HepG2 (cell line): ENCODE measurements around the gene NKPD1. TPM values are rescaled to one million over a fixed set of nuclear protein-coding genes. Genes with fewer than 3 reads are reported as not detected.
A peak's percentile ranks its signal among the peaks of the same experiment; 100 is the strongest.

Experiments used
- ETV5 ChIP-seq: IDR thresholded peaks from 2 replicates; pipeline ENCODE4 v1.6.1; 2018; ENCODE audit warnings: missing biosample characterization, missing genetic modification reagents, inconsistent platforms, borderline replicate concordance
- KDM2A ChIP-seq: sonication (generic); formaldehyde crosslinking; IDR thresholded peaks from 2 replicates; pipeline ENCODE4 v1.4.0; 2020; ENCODE audit warnings: low read depth, missing genetic modification reagents, borderline replicate concordance
- KLF9 ChIP-seq: IDR thresholded peaks from 2 replicates; pipeline ENCODE4 v1.6.1; 2016; ENCODE audit warnings: low read depth
- PATZ1 ChIP-seq: sonication (generic); formaldehyde crosslinking; IDR thresholded peaks from 2 replicates; pipeline ENCODE4 v1.4.0; 2020; ENCODE audit warnings: missing genetic modification reagents
- SALL1 ChIP-seq: sonication (generic); formaldehyde crosslinking; IDR thresholded peaks from 2 replicates; pipeline ENCODE4 v1.8.0; 2022; ENCODE audit warnings: mild to moderate bottlenecking, missing genetic modification reagents
- SALL2 ChIP-seq: sonication (generic); formaldehyde crosslinking; IDR thresholded peaks from 2 replicates; pipeline ENCODE4 v1.8.1; 2023; ENCODE audit warnings: mild to moderate bottlenecking, missing genetic modification reagents, inconsistent platforms
- SRY ChIP-seq: sonication (generic); formaldehyde crosslinking; IDR thresholded peaks from 2 replicates; pipeline ENCODE4 v1.8.0; 2022; ENCODE audit warnings: mild to moderate bottlenecking, missing genetic modification reagents
- ZBTB3 ChIP-seq: sonication (generic); formaldehyde crosslinking; IDR thresholded peaks from 2 replicates; pipeline ENCODE4 v1.4.0; 2020; ENCODE audit warnings: low read depth, mild to moderate bottlenecking, moderate library complexity, missing genetic modification reagents, borderline replicate concordance
- ZNF260 ChIP-seq: sonication (generic); formaldehyde crosslinking; IDR thresholded peaks from 2 replicates; pipeline ENCODE4 v1.4.0; 2020; ENCODE audit warnings: missing genetic modification reagents, low read depth, mild to moderate bottlenecking, borderline replicate concordance
- polyA plus RNA-seq, 8 experiments: library from polyadenylated mRNA; depleted of rRNA in 3 of 8; stranded (reverse) in 7 of 8; unstranded in 1 of 8; fragments of >200 nt; fragmentation: Illumina TruSeq in 4 of 8; extraction: Trizol in 4 of 8; gene quantifications; 2 replicates each; pipeline versions ENCODE4 v1.2.1 to v1.2.3, GENCODE V29; 2011 to 2016; ENCODE audit warnings: low read depth in 4 of 8, missing spikeins in 1 of 8, mixed read lengths in 1 of 8; ENCODE audit not compliant: insufficient read depth in 1 of 8
- total RNA-seq, 5 experiments: library from RNA; depleted of rRNA; stranded (reverse); fragments of >200 nt; fragmentation: Illumina TruSeq; extraction: Trizol; gene quantifications; 2 replicates each; pipeline ENCODE4 v1.2.3, GENCODE V29; 2016; ENCODE audit warnings: low read depth in 1 of 5
- TF ChIP-seq, protein P1 (sequence below): sonication (generic); formaldehyde crosslinking; IDR thresholded peaks from 2 replicates; pipeline ENCODE4 v1.9.0; 2022; ENCODE audit warnings: low read depth, missing genetic modification reagents
- TF ChIP-seq, protein P2 (sequence below): sonication (generic); formaldehyde crosslinking; IDR thresholded peaks from 2 replicates; pipeline ENCODE4 v1.5.1; 2020; ENCODE audit warnings: mild to moderate bottlenecking, missing genetic modification reagents, moderate library complexity
- TF ChIP-seq, protein P3 (sequence below): sonication (generic); formaldehyde crosslinking; IDR thresholded peaks from 2 replicates; pipeline ENCODE4 v1.9.0; 2021; ENCODE audit warnings: missing genetic modification reagents, mild to moderate bottlenecking, borderline replicate concordance
- TF ChIP-seq, protein P4 (sequence below): sonication (generic); formaldehyde crosslinking; IDR thresholded peaks from 2 replicates; pipeline ENCODE4 v1.4.0; 2020; ENCODE audit warnings: mild to moderate bottlenecking, missing genetic modification reagents, borderline replicate concordance

The NKPD1 gene
- total and polyA plus RNA-seq, 2 of the 13 experiments (the other 11 are each of a cell fraction or from before 2014, with no cell fraction given), result 0.03 TPM; not detected in 1

GRCh38 chr19:45150751-45151281 is 10.0 kb downstream of the NKPD1 start (continued):
- TF ChIP-seq, protein P1, sequence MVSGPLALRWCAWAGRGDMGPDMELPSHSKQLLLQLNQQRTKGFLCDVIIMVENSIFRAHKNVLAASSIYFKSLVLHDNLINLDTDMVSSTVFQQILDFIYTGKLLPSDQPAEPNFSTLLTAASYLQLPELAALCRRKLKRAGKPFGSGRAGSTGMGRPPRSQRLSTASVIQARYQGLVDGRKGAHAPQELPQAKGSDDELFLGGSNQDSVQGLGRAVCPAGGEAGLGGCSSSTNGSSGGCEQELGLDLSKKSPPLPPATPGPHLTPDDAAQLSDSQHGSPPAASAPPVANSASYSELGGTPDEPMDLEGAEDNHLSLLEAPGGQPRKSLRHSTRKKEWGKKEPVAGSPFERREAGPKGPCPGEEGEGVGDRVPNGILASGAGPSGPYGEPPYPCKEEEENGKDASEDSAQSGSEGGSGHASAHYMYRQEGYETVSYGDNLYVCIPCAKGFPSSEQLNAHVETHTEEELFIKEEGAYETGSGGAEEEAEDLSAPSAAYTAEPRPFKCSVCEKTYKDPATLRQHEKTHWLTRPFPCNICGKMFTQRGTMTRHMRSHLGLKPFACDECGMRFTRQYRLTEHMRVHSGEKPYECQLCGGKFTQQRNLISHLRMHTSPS, result no peak
- TF ChIP-seq KDM2A (CRISPR knock-in tag) (peak; percentile 57; the same call in 1 of the 2 replicates), SALL2 (CRISPR knock-in tag) (0 out of 2 replicates have a peak, but pooled peaks have one; percentile 3), ZNF260 (CRISPR knock-in tag) (no peak), KLF9 (CRISPR knock-in tag) (no peak), SRY (CRISPR knock-in tag) (no peak; the same call in 1 of the 2 replicates), ZBTB3 (no peak), PATZ1 (CRISPR knock-in tag) (peak; percentile 42; the same call in 1 of the 2 replicates), ETV5 (CRISPR knock-in tag) (no peak), SALL1 (CRISPR knock-in tag) (peak; percentile 40)
- TF ChIP-seq, protein P2, sequence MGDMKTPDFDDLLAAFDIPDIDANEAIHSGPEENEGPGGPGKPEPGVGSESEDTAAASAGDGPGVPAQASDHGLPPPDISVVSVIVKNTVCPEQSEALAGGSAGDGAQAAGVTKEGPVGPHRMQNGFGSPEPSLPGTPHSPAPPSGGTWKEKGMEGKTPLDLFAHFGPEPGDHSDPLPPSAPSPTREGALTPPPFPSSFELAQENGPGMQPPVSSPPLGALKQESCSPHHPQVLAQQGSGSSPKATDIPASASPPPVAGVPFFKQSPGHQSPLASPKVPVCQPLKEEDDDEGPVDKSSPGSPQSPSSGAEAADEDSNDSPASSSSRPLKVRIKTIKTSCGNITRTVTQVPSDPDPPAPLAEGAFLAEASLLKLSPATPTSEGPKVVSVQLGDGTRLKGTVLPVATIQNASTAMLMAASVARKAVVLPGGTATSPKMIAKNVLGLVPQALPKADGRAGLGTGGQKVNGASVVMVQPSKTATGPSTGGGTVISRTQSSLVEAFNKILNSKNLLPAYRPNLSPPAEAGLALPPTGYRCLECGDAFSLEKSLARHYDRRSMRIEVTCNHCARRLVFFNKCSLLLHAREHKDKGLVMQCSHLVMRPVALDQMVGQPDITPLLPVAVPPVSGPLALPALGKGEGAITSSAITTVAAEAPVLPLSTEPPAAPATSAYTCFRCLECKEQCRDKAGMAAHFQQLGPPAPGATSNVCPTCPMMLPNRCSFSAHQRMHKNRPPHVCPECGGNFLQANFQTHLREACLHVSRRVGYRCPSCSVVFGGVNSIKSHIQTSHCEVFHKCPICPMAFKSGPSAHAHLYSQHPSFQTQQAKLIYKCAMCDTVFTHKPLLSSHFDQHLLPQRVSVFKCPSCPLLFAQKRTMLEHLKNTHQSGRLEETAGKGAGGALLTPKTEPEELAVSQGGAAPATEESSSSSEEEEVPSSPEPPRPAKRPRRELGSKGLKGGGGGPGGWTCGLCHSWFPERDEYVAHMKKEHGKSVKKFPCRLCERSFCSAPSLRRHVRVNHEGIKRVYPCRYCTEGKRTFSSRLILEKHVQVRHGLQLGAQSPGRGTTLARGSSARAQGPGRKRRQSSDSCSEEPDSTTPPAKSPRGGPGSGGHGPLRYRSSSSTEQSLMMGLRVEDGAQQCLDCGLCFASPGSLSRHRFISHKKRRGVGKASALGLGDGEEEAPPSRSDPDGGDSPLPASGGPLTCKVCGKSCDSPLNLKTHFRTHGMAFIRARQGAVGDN (CRISPR knock-in tag), result peak; percentile 43
- TF ChIP-seq, protein P3, sequence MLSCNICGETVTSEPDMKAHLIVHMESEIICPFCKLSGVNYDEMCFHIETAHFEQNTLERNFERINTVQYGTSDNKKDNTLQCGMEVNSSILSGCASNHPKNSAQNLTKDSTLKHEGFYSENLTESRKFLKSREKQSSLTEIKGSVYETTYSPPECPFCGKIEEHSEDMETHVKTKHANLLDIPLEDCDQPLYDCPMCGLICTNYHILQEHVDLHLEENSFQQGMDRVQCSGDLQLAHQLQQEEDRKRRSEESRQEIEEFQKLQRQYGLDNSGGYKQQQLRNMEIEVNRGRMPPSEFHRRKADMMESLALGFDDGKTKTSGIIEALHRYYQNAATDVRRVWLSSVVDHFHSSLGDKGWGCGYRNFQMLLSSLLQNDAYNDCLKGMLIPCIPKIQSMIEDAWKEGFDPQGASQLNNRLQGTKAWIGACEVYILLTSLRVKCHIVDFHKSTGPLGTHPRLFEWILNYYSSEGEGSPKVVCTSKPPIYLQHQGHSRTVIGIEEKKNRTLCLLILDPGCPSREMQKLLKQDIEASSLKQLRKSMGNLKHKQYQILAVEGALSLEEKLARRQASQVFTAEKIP, result no peak
- TF ChIP-seq, protein P4, sequence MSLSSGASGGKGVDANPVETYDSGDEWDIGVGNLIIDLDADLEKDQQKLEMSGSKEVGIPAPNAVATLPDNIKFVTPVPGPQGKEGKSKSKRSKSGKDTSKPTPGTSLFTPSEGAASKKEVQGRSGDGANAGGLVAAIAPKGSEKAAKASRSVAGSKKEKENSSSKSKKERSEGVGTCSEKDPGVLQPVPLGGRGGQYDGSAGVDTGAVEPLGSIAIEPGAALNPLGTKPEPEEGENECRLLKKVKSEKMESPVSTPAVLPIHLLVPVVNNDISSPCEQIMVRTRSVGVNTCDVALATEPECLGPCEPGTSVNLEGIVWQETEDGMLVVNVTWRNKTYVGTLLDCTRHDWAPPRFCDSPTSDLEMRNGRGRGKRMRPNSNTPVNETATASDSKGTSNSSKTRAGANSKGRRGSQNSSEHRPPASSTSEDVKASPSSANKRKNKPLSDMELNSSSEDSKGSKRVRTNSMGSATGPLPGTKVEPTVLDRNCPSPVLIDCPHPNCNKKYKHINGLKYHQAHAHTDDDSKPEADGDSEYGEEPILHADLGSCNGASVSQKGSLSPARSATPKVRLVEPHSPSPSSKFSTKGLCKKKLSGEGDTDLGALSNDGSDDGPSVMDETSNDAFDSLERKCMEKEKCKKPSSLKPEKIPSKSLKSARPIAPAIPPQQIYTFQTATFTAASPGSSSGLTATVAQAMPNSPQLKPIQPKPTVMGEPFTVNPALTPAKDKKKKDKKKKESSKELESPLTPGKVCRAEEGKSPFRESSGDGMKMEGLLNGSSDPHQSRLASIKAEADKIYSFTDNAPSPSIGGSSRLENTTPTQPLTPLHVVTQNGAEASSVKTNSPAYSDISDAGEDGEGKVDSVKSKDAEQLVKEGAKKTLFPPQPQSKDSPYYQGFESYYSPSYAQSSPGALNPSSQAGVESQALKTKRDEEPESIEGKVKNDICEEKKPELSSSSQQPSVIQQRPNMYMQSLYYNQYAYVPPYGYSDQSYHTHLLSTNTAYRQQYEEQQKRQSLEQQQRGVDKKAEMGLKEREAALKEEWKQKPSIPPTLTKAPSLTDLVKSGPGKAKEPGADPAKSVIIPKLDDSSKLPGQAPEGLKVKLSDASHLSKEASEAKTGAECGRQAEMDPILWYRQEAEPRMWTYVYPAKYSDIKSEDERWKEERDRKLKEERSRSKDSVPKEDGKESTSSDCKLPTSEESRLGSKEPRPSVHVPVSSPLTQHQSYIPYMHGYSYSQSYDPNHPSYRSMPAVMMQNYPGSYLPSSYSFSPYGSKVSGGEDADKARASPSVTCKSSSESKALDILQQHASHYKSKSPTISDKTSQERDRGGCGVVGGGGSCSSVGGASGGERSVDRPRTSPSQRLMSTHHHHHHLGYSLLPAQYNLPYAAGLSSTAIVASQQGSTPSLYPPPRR (CRISPR knock-in tag), result 0 out of 2 replicates have a peak, but pooled peaks have one; percentile 28
